GM18858 (cell line): ENCODE measurements around the gene DOCK3.
"Not testable (repeated sequence)": the region's sequence is repeated elsewhere in the genome, so short reads cannot be mapped to it uniquely, and the experiment has no call there.

ENCODE experiments used
- ATAC-seq: cut with Tn5 transposase; IDR thresholded peaks from one replicate; pipeline ENCODE4 v1.9.1; 2021; ENCODE audit not compliant: unreplicated experiment

Gene DOCK3

DNA sequence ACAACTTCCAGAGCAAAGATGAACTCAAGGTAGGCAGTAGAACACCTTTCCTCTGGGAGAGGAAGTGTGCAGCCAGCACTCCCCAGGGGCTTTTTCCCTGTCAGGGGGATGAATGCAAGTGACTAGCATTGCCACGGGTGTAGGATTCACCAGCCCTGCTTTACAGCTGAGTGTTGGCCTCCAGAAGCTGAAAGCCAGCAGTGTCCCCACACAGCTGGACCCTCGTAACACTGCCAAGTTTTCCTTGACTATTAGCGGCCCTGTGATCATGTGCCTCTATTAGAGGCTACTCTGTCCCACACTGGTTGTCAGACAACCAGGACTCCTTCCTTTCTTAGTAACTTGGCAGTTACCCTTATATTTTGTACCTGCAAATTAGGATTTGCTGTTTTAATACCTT lies 605.4 kb downstream of the DOCK3 start:
- ATAC-seq = no peak

DNA sequence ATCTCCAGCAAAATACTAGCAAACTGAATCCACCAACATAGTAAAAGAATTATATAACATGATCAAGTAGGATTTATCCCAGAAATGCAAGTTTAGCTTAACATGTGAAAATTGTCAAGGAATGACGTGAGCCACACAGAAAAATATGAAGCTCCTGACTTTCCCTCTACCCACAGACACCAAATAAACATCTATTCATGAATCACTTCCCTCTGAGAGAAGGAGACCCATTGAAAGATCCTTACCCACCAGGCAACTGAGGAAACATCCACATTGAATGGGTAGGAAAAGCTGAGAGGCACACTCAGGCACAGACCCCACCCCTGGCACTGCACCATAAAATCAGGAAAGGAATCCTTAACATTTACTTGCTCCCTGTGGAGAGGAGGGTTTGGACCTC lies 608.2 kb downstream of the DOCK3 start:
- ATAC-seq = no peak

DNA sequence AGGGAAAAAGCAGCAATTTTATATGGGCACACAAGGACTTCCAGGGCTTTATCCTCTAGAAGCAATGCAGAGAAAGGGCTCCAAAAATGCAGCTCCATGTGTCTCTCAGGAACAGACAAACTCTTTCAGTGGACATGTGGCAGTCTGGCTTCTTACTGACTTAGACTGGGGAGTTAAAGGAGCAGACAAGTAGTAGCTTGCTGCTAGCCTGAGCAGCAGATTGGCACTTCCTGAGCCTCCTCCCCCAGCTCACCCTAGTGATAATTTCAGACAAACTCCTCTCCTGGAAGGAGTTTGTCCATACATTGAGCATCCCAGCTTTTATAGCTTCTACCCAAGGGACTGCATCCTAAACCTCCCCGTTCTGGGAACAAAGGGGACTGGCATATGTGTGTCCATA lies 608.7 kb downstream of the DOCK3 start:
- ATAC-seq = no peak

DNA sequence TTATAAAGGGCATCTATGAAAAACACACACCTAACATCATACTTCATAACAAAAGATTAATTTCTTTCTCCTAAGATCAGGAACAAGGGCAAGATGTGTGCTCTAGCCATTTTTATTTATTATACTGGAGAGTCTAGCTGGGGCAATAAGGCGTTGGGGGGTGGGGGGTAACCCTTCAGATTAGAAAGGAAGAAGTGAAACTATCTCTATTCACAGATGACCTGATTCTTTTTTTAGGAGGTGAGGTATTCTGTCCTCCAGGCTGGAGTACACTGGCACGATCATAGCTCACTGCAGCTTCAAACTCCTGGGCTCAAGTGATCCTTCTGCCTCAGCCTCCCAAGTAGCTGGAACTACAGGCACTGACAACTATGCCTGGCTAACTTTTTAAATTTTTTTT lies 620.9 kb downstream of the DOCK3 start:
- peak; percentile 83 for ATAC-seq

DNA sequence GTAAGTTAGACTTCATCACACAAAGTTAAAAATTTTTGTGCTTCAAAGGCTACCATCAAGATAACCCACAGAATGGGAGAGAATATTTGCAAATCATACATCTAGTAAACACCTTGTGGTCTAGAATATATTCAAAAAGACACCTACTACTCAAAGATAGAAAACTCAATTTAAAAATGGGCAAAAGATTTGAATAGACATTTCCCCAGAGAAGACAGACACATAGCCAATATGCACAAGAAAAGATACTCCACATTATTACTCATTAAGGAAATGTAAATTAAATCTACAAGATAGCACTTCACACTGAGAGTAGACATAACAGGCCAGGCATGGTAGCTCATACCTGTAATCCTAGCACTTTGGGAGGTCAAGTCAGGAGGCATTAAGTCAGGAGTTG lies 622.6 kb downstream of the DOCK3 start:
- ATAC-seq = no peak

DNA sequence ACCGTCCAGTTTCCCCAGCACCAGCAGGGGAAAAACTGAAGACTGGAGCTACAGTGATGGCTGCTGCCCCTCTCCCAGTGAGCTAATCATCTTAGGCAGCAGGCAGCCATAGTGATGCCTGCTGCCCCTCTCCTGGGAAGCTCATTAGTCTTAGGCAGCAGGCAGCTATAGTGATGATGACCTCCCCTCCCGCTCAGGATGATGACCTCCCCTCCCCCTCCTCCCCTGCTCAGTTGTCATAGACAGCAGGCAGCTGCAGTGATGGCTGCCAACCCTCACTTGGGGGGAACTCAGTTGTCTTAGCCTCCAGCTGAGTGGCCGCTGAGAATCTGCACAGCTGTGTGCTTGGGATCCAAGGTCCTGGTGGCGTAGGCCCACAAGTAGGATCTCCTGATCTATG lies 629.5 kb downstream of the DOCK3 start:
- no peak for ATAC-seq

DNA sequence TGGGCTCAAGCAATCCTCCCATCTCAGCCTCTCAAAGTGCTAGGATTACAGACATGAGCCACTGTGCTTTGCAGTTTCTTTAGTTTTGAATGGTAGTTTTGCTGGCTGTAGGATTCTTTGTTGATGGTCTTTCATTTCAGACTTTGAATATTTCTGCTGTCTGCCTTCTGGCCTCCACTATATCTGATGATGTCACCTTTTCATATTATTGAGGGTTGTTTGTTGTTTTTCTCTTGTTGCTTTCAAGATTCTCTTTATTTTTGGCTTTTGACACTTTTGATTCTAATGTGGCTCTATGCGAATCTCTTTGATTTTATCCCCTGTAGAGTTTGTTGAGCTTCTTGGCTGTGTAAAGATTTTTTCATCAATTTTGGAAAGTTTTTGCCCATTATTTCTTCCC lies 631.4 kb downstream of the DOCK3 start:
- ATAC-seq = no peak

DNA sequence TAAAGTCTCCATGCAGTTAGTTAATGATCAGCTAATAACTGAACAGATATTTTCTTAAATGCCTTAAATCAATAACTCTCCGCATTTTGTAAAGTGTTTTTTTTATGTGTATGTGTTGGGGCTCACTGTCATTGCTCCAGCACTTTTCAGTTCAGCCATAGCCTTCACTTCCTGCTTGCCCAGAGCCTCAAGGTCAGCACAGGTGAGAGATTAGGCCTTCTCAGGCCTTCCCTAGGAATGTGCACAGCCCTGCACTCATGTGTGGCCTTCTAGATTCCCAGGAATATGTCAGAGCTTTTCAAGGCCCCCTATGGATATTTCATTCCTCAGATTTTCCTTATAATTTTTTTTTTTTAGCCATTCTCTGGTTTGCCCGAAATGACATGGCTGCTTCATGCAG lies 632.7 kb downstream of the DOCK3 start:
- no peak for ATAC-seq

DNA sequence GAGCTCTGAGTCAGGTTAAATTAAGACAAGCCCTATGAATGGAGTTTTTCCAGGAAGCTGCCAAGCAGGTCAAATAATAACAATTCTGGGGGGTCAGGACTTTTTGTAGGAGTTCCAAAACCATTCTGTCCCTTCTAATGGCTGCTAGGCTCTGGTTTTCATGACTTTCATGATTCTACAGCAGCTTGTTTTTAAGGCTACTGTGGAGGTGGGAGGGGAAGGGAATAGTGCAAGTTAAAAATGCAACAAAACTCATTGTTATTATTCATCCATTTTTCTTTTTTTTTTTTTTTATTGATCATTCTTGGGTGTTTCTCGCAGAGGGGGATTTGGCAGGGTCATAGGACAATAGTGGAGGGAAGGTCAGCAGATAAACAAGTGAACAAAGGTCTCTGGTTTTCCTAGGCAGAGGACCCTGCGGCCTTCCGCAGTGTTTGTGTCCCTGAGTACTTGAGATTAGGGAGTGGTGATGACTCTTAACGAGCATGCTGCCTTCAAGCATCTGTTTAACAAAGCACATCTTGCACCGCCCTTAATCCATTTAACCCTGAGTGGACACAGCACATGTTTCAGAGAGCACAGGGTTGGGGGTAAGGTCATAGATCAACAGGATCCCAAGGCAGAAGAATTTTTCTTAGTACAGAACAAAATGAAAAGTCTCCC lies 633.3 kb downstream of the DOCK3 start:
- ATAC-seq = not testable (repeated sequence)

DNA sequence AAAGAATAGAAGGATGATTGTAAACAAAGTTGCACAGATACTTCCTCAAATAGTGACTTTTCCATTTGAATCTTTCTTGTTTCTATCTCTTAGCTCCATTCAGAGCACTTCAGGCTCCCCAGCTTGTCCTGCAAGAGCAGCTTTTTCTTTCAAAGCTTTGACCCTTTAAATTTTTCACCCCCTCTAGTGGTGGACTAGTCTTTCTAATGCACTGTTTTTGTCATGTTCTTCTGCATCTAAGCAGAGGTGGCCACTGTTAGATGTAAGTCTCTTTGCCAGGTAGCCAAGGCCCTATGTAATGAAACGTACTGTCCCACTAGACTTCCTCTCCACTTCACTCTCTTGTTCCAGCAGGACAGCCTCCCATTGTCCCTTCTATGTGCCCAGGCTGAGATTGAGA lies 636.3 kb downstream of the DOCK3 start:
- ATAC-seq = no peak

DNA sequence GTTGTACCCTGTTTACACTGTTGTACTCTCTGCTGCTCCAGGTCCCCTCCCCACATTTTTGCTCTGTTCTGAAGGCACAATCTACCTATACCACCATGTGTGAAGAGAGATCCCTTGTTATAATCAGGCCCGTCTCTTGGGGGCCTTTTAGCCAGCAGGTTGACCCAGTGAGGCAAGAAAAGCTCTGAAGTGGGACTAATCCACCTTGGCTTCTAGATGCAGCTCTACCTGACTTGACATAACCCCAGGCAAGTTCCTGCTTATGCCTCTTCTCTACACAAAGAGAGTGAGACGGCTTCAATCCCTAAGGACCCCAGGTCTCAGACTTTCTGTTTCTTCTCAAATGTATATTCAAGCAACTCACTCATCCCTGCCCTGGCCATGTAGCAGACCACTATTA lies 653.5 kb downstream of the DOCK3 start:
- no peak for ATAC-seq

DNA sequence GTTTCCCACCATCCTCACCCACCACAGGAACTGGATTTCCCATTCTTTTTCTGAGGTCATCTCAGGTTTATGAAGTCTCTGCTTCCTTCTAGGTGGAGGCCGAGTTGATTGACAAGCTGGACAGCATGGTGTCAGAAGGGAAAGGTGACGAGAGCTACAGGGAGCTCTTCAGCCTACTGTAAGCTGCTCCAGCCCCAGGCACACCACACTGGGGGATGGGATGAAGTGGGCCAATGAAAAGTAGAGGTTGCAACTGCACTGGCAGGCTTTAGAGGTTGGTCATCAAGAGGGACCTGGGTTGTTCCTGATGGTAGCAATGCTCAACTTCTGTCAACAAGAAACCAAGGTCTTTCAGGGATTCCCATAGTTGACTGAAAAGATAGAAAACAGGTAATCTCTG lies 655.3 kb downstream of the DOCK3 start:
- no peak for ATAC-seq

DNA sequence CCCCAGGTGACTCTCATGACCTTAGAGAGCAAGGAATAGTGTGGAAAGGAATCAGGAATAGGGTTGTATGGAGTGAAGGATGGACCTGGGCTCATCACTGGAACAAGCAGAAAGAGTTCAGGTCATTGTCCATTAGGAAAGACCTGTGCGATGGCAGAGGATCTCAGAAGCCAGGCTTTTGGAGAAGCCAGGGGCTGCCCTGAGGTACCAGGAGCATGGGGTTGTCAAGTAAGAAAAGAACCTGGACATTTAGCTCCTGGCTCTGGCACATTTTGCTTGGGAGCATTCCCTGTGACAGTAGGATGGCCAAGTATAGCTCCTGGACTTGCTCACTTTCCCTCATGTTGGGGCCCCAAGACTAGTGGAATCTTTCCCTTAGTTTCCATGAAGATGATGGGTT lies 657.4 kb downstream of the DOCK3 start:
- ATAC-seq = no peak

DNA sequence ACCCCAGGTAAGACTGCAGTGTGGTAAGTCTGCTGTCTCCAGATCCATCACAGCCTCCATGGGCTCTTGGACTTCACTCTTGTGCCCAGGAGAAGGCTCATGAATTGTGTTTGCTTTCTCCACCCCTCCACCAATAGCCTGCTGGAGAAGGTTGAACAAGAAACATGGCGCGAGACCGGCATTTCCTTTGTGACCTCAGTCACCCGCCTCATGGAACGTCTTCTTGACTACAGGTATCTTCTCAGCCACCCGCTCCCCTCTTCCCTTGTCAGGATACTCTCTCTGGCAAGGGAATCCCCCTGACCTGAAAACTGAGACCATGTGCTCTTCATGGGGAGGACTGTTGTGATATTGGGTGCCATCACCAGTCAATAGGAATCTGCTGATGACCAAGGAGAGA lies 658.3 kb downstream of the DOCK3 start:
- no peak for ATAC-seq

DNA sequence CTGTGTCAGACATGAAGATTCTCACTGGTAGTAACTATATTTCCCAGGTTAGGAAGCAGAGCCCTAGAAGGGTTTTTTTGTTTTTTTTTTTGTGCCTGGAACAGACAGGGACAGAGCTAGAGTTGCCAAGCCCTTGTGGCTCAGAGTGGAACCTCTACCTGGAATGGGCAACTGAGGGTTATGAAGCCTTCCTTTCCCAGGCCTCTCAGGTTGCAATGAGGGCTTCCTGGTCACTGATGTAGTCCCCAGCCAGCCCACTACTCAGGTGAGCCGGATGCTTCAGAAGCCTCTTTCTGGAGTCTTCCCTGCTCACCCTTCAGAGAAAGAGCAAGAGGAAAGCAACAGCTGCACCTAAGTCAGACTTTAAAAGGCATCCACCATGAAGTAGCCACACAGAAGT lies 661.5 kb downstream of the DOCK3 start:
- no peak for ATAC-seq

DNA sequence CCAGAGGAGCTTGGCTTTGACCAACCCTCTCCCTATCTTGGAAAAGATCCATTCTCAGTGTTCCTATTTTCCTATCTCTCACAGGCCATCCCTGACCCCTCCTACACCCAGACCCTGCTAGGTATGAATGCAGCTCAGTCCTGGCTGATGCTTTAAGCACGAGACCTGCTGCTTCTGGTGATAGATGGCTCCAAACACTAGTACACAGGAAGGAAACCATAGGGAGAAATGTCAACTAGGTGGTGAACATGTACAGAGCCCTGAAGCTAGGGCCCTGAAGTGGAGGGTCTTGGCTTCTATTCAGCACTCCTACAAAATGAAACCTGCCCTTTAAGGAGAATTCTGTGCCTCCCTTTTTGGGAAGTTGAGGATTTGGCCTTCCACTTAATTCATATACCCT lies 662.9 kb downstream of the DOCK3 start:
- ATAC-seq = no peak

DNA sequence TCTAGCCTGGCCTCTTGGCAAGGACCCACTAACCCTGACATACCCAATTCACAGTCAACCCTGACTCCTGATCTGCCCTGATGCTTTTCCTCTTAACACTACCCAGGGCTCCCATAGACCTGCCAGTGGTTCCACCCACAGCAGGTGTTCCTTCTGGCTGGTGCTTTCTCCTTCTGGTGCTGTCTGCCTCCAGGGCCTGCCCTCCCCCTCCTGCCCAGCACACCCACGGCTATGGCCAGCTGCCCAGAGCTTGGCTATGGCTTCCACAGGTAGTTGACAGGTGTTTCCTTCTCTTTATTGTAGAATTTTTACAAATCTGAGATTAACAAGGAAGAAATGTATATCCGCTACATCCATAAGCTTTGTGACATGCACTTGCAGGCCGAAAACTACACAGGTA lies 663.9 kb downstream of the DOCK3 start:
- ATAC-seq = no peak

DNA sequence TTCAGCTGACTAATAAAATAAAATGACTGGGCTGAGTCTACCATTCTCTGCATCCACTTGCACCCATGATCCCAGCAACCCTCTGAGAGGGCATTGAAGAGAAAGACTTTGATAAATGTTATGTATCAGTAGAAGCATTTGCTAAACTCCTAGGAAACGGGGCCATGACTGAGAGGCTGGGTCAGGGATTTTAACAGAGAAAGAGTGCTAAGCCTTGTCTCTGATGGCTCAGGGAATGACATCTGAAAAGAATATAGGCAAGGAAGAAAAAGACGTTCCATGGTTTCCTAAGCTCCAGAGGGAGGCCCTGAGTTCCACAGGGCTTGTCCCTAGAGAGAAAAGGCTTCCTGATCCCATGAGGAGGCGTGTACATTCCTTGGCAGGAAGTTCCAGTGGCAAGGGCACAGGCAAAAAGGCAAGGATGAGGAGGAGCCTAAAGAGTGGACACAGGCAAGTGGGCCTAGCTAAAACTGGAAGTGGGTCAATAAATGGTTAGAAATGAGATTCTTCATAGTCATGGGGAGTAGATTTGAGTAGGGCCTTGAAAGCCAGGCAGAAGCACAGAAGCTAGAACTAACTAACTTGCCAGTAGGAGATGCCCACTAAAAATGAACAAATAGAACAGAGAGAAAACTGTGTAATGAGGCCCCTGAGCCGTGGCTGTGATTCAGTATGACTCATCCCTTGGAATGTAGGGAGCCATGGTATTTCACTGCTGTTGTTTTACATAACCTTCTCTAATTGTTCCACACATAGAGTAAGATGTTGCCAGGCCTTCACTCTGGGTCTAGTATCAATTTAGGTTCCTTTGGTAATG lies 665.5 kb downstream of the DOCK3 start:
- no peak for ATAC-seq

DNA sequence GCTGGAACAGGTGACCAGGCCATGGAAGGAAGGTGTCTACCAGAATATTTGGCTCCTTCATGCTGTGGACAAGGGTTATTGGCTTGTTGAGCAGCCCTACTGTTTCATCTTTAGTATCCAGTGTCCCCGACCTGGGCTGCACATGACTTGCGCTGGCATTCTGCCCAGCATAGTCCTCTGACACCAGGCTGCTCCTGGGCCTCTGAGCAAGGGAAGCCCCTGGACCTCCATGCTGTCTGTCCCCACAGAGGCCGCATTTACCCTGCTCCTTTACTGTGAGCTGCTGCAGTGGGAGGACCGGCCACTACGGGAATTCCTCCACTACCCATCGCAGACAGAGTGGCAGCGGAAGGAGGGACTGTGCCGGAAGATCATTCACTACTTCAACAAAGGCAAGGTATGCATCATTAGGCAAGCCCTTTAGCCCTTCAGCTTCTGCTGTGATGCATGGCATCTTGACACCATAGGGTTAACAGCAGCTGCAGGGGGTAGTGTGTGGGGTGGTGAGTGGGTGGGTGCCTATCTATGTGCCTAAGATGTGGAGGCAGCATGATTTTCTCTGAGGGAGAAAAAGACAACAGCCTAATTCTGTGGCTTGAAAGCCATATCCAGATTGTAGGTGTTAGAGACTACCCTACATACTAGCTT lies 666.4 kb downstream of the DOCK3 start:
- ATAC-seq = no peak

DNA sequence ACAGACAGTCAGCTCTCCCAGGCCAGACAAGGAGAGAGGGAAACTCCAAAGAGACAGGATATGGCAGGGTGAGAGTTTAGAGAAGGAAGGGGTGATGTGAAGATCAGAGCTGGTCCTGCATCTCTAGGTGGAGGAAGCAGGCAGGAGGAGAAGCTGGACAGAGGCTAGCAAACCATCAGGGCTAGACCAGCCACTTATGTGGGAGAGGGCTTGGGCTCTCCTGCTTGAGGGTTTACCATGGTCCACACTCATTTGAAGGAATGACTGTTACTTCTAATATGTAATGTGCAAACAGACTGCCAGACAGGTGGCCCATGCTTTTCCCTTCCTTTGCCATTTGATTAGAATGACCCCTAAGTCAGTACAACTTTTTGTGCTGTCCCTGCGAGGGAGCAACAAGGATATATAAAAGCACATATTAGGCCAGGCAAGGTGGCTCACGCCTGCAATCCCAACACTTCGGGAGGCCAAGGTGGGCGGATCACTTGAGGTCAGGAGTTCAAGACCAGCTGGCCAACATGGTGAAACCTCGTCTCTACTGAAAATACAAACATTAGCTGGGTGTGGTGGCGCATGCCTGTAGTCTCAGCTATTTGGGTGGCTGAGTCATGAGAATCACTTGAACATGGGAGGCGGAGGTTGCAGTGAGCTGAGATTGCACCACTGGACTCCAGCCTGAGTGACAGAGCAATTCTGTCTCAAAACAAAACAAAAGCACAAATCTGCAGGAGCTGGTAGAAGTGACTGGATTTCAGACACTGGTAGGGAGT lies 669.4 kb downstream of the DOCK3 start:
- ATAC-seq = no peak

DNA sequence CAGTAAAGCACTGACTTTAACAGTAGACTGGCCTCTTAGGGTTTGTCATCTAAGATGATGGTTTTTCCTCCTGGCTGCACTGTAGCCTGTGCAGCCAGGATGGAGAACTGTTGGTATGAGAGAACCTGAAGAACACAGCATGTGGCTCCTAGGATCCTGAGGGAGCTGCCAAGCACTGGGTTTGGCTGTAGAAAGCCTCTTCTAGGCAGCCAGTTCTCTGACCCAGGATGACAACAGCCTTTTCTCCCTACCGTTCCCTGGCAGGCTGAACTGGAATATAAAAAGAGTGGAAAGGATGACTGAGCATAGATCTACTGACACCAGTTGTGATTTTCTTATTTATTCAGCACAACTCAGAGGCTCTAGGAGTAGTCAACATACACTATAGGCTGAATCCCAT lies 676.0 kb downstream of the DOCK3 start:
- ATAC-seq = no peak

DNA sequence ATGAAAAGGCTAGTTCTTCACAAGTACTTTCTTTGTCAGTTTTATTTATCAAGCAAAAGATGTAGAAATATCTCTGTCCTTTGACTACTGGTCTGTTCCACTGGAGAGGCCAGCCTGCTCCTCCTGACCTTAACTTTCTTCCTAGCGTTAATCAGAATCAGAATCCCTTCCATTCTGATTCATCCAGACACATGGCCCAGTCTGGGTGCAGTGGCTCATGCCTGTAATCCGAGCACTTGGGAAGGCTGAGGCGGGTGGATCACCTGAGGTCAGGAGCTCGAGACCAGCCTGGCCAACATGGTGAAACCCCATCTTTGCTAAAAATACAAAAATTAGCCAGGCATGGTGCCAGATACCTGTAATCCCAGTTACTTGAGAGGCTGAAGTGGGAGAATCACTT lies 678.4 kb downstream of the DOCK3 start:
- no peak for ATAC-seq
